Skeletal muscle cell (primary cell): Measurements from ENCODE around the gene FHOD3.
A peak's percentile ranks its signal among the peaks of the same experiment; 100 is the strongest.
"Not testable (repeated sequence)": the region's sequence is repeated elsewhere in the genome, so short reads cannot be mapped to it uniquely, and the experiment has no call there.

Source experiments
- DNase-seq: peaks from one replicate; pipeline ENCODE4 v3.0.0-alpha.2; 2010; ENCODE audit warnings: low read depth
- H3K4me3 ChIP-seq: 2 replicates; pipeline ENCODE4 v1.5.1; 2011; ENCODE audit warnings: low read depth, mild to moderate bottlenecking, control low read depth, low read length, moderate library complexity

The FHOD3 gene

GRCh38 chr18:36527740-36528455 lies 230.4 kb downstream of the FHOD3 start:
- H3K4me3 ChIP-seq = no peak overlapping the region
- no peak for DNase-seq

- DNase-seq = no peak
- H3K4me3 ChIP-seq = no peak overlapping the region
These were observed 232.2 kb downstream of the FHOD3 start for GRCh38 chr18:36529747-36530146.

- no peak for DNase-seq
These were observed 233.3 kb downstream of the FHOD3 start for GRCh38 chr18:36530676-36531405.

DNA sequence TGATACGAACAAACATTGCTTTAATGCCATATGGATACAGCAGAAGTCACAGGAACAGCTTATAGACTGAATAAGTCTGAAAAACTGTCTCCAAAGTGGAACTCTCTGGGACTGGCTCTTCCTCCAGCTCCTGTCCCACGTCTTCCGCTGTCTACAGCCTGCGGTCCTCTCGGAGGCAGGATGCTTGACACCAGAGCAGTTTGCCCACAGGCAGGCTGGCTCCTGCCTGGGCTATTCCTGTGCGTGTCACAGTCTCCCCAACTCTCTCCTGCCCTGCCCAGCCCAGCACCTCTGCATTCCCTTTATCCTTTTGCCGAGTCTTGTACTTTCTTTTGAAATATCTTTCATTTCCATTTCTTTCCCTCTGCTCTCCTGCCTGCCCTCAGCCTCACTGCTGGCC lies 234.1 kb downstream of the FHOD3 start:
- DNase-seq = no peak
- H3K4me3 ChIP-seq = no peak overlapping the region

More at GRCh38 chr18:36530676-36531405, 233.3 kb downstream of the FHOD3 start:
- no peak overlapping the region for H3K4me3 ChIP-seq

- no peak overlapping the region for H3K4me3 ChIP-seq
- DNase-seq = no peak
These were observed 234.9 kb downstream of the FHOD3 start for GRCh38 chr18:36532394-36532793.

DNA sequence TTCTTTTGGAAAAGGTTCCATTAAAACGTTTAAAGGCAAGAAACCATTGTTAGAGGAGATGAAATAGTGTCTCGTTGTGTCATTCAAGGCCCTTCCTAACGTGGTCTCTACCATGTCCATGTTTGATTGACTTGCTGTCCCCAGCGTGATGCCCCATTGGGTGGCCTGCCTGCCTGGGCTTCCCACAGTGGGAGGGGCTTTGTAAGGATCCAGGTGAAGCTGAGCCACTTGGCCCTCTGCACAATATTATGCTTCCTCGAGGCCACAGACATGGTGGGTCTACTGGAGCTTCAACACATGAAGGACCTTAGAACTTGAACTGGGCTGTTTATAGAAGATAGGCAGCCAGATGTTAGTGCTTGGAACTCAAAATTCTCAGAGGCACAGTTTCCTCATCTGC lies 235.3 kb downstream of the FHOD3 start:
- DNase-seq = no peak
- H3K4me3 ChIP-seq = no peak overlapping the region

GRCh38 chr18:36533446-36534153 lies 236.1 kb downstream of the FHOD3 start:
- no peak for DNase-seq

GRCh38 chr18:36534154-36534688 lies 236.7 kb downstream of the FHOD3 start:
- no peak for DNase-seq
- H3K4me3 ChIP-seq = no peak overlapping the region

More at GRCh38 chr18:36533446-36534153, 236.1 kb downstream of the FHOD3 start:
- no peak overlapping the region for H3K4me3 ChIP-seq

GRCh38 chr18:36535202-36535935 lies 237.9 kb downstream of the FHOD3 start:
- H3K4me3 ChIP-seq = no peak overlapping the region
- DNase-seq = no peak

GRCh38 chr18:36536426-36536825 lies 238.9 kb downstream of the FHOD3 start:
- DNase-seq = no peak

DNA sequence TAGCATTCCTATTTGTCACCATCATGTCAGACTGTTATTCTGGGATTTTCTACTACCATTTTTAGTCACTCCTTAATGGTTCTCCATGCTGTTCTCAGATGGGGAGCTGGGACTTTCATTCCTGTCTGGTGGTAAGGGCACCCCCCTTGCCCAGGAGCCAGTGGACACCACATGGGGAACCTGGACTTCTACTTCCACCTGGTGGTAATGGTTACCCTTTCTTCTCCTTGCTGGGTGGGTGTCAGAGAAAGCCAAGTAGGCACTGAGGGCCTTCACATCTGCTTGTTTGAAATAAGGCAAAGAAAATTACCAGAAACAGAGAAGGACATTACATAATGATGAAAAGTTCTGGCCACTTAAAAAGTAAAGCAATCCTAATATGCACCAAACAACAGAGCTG lies 239.8 kb downstream of the FHOD3 start:
- H3K4me3 ChIP-seq = no peak overlapping the region

More at GRCh38 chr18:36536426-36536825, 238.9 kb downstream of the FHOD3 start:
- H3K4me3 ChIP-seq = no peak overlapping the region

DNA sequence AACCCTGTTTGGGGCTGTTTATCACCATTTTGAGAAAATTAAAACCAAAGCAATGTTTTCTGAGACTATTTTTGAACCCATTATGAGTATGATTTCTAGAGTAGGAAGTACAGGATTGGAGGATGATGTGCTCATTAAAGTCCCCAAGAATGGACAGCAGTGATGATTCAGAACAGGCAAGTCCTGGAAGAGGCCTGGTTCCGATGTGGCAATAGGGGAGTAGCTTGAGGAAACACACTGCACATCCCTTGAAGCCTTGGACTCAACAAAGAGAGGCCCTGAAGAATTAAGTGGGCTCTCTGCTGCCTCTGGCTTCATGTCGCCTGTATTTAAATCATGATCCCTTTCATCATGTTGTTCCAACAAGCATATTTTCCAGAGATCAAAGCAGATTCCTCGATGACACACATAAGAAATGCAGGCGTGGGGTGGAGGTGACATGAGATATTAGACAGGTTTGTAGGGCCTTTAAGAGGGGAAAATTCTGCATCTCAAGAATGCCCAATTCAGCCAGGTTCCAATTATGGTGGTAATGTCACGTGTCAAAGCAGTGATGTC lies 242.2 kb downstream of the FHOD3 start:
- H3K4me3 ChIP-seq = no peak overlapping the region
- DNase-seq = peak; percentile 19

More for the DNA sequence above, 239.8 kb downstream of the FHOD3 start:
- no peak for DNase-seq

DNA sequence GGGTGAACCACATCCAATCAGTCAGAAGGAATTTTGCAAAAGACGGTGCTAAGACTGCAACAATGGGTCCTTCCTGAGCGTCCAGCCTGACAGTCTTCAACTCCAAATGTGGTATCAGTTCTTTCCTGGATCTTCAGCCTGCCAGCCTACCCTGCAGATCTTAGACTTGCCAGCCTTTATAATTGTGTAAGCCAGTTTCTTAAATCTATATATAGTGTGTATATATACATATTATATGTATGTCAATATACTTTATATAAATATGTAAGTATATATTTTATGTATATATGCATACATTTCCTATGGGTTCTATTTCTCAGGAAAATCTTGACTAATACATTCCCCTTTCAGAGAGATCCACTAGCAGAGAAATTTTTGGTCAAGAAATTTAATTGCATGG lies 245.5 kb downstream of the FHOD3 start:
- H3K4me3 ChIP-seq = no peak overlapping the region
- no peak for DNase-seq

DNA sequence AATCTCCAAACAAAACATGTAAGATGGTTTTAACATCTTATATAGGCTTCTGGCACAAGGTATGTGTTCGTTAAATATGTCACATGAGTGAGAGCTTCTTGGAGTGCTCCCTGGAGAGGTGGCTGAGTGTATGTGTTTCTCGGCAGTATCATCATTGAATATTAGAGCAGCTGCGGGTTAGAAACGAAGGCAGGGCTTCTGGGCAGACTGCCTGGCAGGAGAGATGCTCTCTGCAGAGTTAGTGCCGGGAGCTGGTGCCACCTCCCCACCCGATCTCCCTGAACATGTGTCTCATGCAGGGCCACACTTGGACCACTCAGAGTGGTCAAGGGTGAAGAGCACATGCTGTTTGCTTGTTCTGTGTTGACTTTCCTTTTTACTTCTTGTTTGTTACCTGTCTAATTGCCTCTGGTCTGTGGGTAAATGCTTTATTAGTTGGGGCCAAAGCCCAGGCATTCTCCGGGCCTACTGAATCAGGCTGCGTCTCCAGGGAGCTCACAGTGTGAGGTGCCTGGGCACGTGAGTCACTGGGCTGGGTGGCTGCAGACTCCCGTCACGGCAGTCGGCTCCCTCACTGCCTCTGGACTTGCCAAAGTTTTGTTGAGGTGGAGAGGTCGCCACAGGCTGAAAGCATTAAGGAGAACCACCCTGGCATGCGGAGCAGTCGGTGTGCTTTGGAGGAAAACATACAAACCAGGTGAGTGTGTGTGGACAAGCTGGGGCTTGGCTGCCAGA lies 246.6 kb downstream of the FHOD3 start:
- no peak overlapping the region for H3K4me3 ChIP-seq
- DNase-seq = no peak

- no peak for DNase-seq
- no peak overlapping the region for H3K4me3 ChIP-seq
These were observed 248.4 kb downstream of the FHOD3 start for GRCh38 chr18:36545821-36546427.

GRCh38 chr18:36546876-36547275 lies 249.4 kb downstream of the FHOD3 start:
- no peak overlapping the region for H3K4me3 ChIP-seq
- DNase-seq = no peak

DNA sequence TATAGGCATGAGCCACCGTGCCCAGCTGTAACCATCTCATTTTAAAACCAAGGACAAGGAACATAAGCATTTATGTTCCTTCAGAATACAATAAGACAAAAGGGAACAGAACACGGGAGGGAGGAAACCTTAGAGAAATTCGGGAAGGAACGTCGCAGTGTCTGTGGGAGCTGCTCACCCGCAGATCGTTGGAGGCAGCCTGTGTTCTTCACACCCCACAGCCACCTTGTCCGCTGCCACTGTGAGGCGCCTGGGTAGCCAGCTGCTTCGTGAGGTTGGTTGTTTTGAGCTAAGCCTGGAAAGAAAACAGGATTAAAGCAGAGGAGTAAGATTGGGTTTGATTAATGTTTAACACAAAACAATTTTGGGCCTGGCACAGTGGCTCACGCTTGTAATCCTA lies 250.0 kb downstream of the FHOD3 start:
- DNase-seq = no peak

DNA sequence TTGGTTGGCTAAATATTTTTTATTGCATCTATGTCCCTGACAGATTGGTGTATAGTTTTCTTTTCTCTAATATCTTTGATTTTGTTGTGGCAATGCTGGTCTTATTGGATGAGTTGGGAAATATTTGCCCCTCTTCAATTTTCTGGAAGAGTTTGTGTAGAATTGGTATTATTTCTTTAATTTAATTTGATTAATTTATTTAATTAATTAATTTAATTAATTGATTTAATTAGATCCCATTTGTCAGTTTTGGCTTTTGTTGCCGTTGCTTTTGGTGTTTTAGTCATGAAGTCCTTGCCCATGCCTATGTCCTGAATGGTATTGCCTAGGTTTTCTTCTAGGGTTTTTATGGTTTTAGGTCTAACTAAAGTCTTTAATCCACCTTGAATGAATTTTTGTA lies 253.8 kb downstream of the FHOD3 start:
- DNase-seq, H3K4me3 ChIP-seq: not testable (repeated sequence)

More for the DNA sequence above, 250.0 kb downstream of the FHOD3 start:
- no peak overlapping the region for H3K4me3 ChIP-seq
